Transverse colon (tissue), 4 donors: ENCODE data around the gene PELI2. TPM values are rescaled to one million over a fixed set of nuclear protein-coding genes. Genes with fewer than 3 reads are reported as not detected.

Source experiments
- DNase-seq: peaks from one replicate; pipeline ENCODE4 v3.0.0-alpha.2; 2019
- H3K27ac ChIP-seq, 4 donors: fragments of 200-600 bp; sonication (generic); 2 replicates each; pipeline ENCODE4 v1.5.1; 2016 to 2018; ENCODE audit warnings: inconsistent platforms in 4 of 4
- H3K27me3 ChIP-seq: fragments of 200-600 bp; sonication (generic); 2 replicates; pipeline ENCODE4 v1.5.1; 2017; ENCODE audit warnings: inconsistent platforms
- H3K36me3 ChIP-seq, 4 donors: fragments of 200-600 bp; sonication (generic); 2 replicates each; pipeline ENCODE4 v1.5.1; 2017 to 2019; ENCODE audit warnings: inconsistent platforms in 4 of 4
- H3K4me1 ChIP-seq, 4 donors: fragments of 200-600 bp; sonication (generic); 2 replicates each; pipeline ENCODE4 v1.5.1; 2017 to 2020; ENCODE audit warnings: inconsistent platforms in 4 of 4
- H3K4me3 ChIP-seq, 4 donors: fragments of 200-600 bp; sonication (generic); 1 replicate in 1 of 4; 2 replicates in 3 of 4; pipeline versions ENCODE4 v1.5.1 to v1.6.1; 2017 to 2019; ENCODE audit warnings: inconsistent platforms in 4 of 4
- H3K9me3 ChIP-seq, 2 donors: fragments of 200-600 bp; sonication (generic); 2 replicates each; pipeline ENCODE4 v1.5.1; 2017 to 2019; ENCODE audit warnings: inconsistent platforms in 2 of 2
- EP300 ChIP-seq: sonication (generic); formaldehyde crosslinking; IDR thresholded peaks from one replicate; pipeline ENCODE4 v1.6.1; 2017; ENCODE audit warnings: antibody characterized with exemption, low read depth
- POLR2A ChIP-seq: fragments of 450-650 bp; IDR thresholded peaks from one replicate; pipeline ENCODE4 v1.6.1; 2016; ENCODE audit warnings: antibody characterized with exemption, mild to moderate bottlenecking, moderate library complexity
- POLR2AphosphoS5 ChIP-seq, 3 donors: sonication (generic); formaldehyde crosslinking; IDR thresholded peaks; one replicate each; pipeline ENCODE4 v1.6.1; 2016; ENCODE audit warnings: antibody characterized with exemption in 3 of 3
- WGBS, 2 donors: methylation state at CpG; one replicate each; pipeline ENCODE4 v1.1.5; 2018; ENCODE audit warnings: low coverage in 1 of 2; 5-methylcytosine and 5-hydroxymethylcytosine counted together
- in situ Hi-C, 4 donors: fragments of 200-750 bp; cut with MboI; loops; one replicate each; pipeline versions ENCODE4 v1.15.0 to v1.15.1; 2017; ENCODE audit warnings: low sequenced_read_pairs in 3 of 4, low pct_ligation_motif_present in 1 of 4, low pct_unique_long_range_greater_than_20kb in 1 of 4
- intact Hi-C: fragments of 100-400 bp; cut with DNase I; formaldehyde crosslinking; loops from one replicate; pipeline ENCODE4 v1.15.1; 2023; ENCODE audit warnings: low total_unique reads
- total RNA-seq, 4 donors: library from RNA; depleted of rRNA; stranded (reverse); fragments of >200 nt; gene quantifications; one replicate each; pipeline ENCODE4 v1.1.0, GENCODE V29; 2016
- TF ChIP-seq, protein P1 (sequence below), 5 experiments: fragments of 200-600 bp in 3 of 5; fragments of 450-650 bp in 2 of 5; sonication (generic) in 3 of 5; IDR thresholded peaks; 1 replicate in 2 of 5; 2 replicates in 3 of 5; pipeline ENCODE4 v1.5.1; 2016 to 2017; ENCODE audit warnings: antibody characterized with exemption in 5 of 5, inconsistent platforms in 3 of 5, mild to moderate bottlenecking in 2 of 5, moderate library complexity in 1 of 5

The PELI2 gene
- total RNA-seq, 4 donors from 2014 or later, result 4.8 to 29.9 (median 14.7) TPM

DNA sequence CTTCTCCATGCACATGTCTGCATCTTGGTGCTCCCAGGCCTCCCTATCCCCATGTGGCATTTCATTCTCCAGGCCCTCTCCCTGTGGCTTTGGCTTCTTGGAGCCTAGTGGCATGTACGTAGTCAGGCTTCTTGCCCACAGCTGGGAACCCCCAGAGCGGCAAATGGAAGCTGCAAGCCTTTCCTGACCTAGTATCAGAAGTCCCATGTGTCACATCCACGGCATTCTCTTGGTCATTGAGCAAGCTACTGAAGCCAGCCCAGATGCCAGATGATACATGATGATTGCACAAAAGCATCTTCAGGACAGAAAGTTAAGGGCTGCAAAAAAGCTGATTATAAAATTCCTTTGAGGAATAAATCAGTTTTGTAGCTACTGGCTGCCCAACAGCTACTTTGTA lies 154.9 kb downstream of the PELI2 start:
- in situ Hi-C loops, result no loop called here
- no peak overlapping the region for H3K27ac ChIP-seq

DNA sequence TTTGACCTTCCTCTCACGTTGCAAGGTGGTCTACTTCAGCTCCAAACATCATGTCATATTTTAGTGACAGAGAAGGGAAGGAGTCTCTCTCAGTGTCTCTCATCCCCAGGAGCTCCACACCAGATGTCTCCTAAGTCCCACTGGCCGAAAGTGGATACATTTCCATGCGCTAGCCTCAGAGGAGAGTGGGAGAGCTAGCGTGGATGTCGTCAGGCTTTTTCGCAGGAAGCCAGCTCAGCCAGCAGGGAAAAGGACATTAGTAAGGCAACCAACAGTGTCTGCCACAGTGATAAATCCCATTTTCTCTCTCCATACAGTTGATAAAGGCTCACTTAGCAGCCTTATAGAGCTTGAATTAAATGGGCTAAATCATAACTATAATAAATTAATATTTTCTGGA lies 155.7 kb downstream of the PELI2 start:
- H3K4me3 ChIP-seq, result no peak overlapping the region
- H3K36me3 ChIP-seq, result no peaks in the 10 kb centered on the region
- no peaks in the 10 kb centered on the region for H3K27me3 ChIP-seq
- in situ Hi-C loops (no loop called here), intact Hi-C loops (no loop called here)
- no peak for DNase-seq
- TF ChIP-seq POLR2AphosphoS5 (IDR thresholded peaks at IDR 0.05) (no peak), EP300 (no peak), POLR2A (no peak)
- TF ChIP-seq, protein P1, sequence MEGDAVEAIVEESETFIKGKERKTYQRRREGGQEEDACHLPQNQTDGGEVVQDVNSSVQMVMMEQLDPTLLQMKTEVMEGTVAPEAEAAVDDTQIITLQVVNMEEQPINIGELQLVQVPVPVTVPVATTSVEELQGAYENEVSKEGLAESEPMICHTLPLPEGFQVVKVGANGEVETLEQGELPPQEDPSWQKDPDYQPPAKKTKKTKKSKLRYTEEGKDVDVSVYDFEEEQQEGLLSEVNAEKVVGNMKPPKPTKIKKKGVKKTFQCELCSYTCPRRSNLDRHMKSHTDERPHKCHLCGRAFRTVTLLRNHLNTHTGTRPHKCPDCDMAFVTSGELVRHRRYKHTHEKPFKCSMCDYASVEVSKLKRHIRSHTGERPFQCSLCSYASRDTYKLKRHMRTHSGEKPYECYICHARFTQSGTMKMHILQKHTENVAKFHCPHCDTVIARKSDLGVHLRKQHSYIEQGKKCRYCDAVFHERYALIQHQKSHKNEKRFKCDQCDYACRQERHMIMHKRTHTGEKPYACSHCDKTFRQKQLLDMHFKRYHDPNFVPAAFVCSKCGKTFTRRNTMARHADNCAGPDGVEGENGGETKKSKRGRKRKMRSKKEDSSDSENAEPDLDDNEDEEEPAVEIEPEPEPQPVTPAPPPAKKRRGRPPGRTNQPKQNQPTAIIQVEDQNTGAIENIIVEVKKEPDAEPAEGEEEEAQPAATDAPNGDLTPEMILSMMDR (IDR thresholded peaks at IDR 0.05), result no peak
- H3K27ac ChIP-seq, result no peak overlapping the region
- H3K9me3 ChIP-seq, result no peaks in the 10 kb centered on the region
- 75% methylated on average over 6 of the region's 6 CpGs; no CpG with 5 or more reads in 1 of the 2 donors for WGBS, 2 donors
- H3K4me1 ChIP-seq, result peaks cover 0 to 16% (median 2%) of the 10 kb centered on the region in 4 donors

More for the DNA sequence above, 154.9 kb downstream of the PELI2 start:
- no peaks in the 10 kb centered on the region for H3K36me3 ChIP-seq
- TF ChIP-seq POLR2AphosphoS5 (IDR thresholded peaks at IDR 0.05) (no peak), EP300 (no peak), POLR2A (no peak)
- TF ChIP-seq, protein P1 (IDR thresholded peaks at IDR 0.05), result no peak
- no peaks in the 10 kb centered on the region for H3K9me3 ChIP-seq
- intact Hi-C loops, result no loop called here
- H3K27me3 ChIP-seq, result no peaks in the 10 kb centered on the region
- 80% methylated on average over 3 of the region's 3 CpGs; no CpG with 5 or more reads in 1 of the 2 donors for WGBS, 2 donors
- H3K4me3 ChIP-seq, result no peak overlapping the region
- DNase-seq, result no peak
- H3K4me1 ChIP-seq, result peaks cover 0 to 16% (median 2%) of the 10 kb centered on the region in 4 donors

DNA sequence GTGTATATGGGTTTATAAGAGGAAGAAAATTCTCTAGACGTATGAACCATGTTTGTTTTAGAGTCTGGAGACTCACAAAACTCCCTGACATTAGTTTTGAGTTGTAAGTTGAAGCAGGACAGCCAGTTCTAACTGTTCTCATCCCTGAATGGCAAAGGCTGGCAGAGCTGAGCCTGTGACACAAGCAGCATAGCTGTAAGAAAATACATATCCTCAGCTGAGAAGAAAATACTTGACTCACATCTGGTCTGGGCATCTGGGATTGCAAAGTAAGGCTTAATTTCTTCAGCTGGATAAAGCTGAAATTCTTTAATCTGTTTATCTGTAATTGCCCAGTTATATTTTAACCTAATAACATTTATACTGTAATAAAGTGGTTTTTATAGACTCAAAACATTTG lies 156.3 kb downstream of the PELI2 start:
- 48 to 55% methylated on average over 1 of the region's 1 CpG for WGBS, 2 donors
- peak overlapping the region in 1 of 4 donors; percentile 5 for H3K27ac ChIP-seq
- in situ Hi-C loops (no loop called here), intact Hi-C loops (no loop called here)
- TF ChIP-seq, protein P1 (IDR thresholded peaks at IDR 0.05), result no peak
- no peak for TF ChIP-seq POLR2A
- no peak for TF ChIP-seq POLR2AphosphoS5 (IDR thresholded peaks at IDR 0.05)
- TF ChIP-seq EP300, result no peak
- H3K4me3 ChIP-seq, result no peak overlapping the region
- no peak for DNase-seq
- no peaks in the 10 kb centered on the region for H3K36me3 ChIP-seq
- no peaks in the 10 kb centered on the region for H3K27me3 ChIP-seq
- H3K9me3 ChIP-seq, result no peaks in the 10 kb centered on the region
- H3K4me1 ChIP-seq, result peaks cover 0 to 16% (median 2%) of the 10 kb centered on the region in 4 donors

DNA sequence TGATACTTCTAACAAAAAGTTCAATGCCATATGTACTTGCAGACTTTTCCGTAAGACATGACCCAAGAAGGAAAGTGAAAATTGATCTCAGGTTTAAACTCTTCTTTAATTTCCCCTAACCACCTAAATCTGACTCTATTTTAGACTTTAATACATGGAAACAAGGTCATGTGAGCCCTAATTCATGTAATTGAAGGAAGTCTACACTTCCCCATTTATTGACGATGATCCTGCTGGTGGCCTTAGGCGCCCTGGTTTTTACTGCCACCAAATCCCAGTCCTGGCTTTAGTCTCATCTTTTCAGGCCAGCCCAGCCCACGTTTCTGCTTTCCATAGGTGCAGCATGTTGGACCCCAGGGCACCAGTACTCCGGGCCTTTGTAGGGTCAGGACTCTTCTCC lies 157.9 kb downstream of the PELI2 start:
- peaks cover 0 to 16% (median 2%) of the 10 kb centered on the region in 4 donors for H3K4me1 ChIP-seq
- DNase-seq, result no peak
- in situ Hi-C loops (no loop called here), intact Hi-C loops (no loop called here)
- no peak overlapping the region for H3K27ac ChIP-seq
- TF ChIP-seq POLR2AphosphoS5 (IDR thresholded peaks at IDR 0.05), result no peak
- H3K36me3 ChIP-seq, result no peaks in the 10 kb centered on the region
- no peak overlapping the region for H3K4me3 ChIP-seq
- no peaks in the 10 kb centered on the region for H3K9me3 ChIP-seq
- H3K27me3 ChIP-seq, result no peaks in the 10 kb centered on the region
- 82 to 100% methylated on average over 1 to 5 of the region's 5 CpGs for WGBS, 2 donors

DNA sequence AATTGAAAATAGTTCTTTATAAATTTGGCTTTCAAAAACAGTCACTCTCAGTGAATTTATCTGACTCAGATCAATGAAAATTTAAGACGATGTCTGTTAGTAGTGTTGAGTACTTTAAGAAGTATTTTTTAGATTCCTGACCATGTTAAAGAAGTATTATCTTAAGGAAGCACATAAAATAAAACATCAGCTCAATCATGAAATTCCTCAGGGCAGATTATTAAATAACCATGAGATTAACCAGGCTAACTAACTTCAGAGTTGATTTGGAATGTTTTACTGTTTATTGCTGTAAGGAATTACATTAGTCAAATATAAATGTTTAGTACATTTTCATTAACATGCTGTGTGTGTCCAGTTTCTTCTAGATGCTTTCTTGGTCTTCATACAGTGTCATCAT lies 160.2 kb downstream of the PELI2 start:
- WGBS, 2 donors, result 71 to 77% methylated on average over 1 of the region's 1 CpG
- in situ Hi-C loops, result no loop called here
- intact Hi-C loops, result no loop called here
- H3K4me1 ChIP-seq, result peaks cover 0 to 16% (median 2%) of the 10 kb centered on the region in 4 donors
- H3K9me3 ChIP-seq, result no peaks in the 10 kb centered on the region
- no peak for DNase-seq
- H3K36me3 ChIP-seq, result no peaks in the 10 kb centered on the region
- no peaks in the 10 kb centered on the region for H3K27me3 ChIP-seq
- TF ChIP-seq EP300, result no peak
- TF ChIP-seq, protein P1 (IDR thresholded peaks at IDR 0.05), result no peak
- TF ChIP-seq POLR2A, result no peak
- no peak for TF ChIP-seq POLR2AphosphoS5 (IDR thresholded peaks at IDR 0.05)
- no peak overlapping the region for H3K4me3 ChIP-seq
- H3K27ac ChIP-seq, result no peak overlapping the region
